A549 (cell line): Measurements from ENCODE around the gene PBRM1.

Experiments
- JUNB ChIP-seq: fragments of >200 bp; sonication (Bioruptor Twin); formaldehyde crosslinking; IDR thresholded peaks from 2 replicates; pipeline ENCODE4 v1.6.1; 2016
- RAD21 ChIP-seq, 2 experiments: fragments of >200 bp in 1 of 2; sonication (Bioruptor Twin) in 1 of 2; formaldehyde crosslinking in 1 of 2; IDR thresholded peaks in 1 of 2; conservative IDR thresholded peaks in 1 of 2; 2 replicates in 1 of 2; 3 replicates in 1 of 2; pipeline ENCODE4 v1.6.1; 2012 to 2018; ENCODE audit warnings: inconsistent platforms in 1 of 2
- SMC3 ChIP-seq: fragments of >200 bp; sonication (Bioruptor Twin); formaldehyde crosslinking; IDR thresholded peaks from 3 replicates; pipeline ENCODE4 v1.6.1; 2018; ENCODE audit warnings: inconsistent platforms
- TF ChIP-seq, protein P1 (sequence below): fragments of >200 bp; sonication (Bioruptor Twin); formaldehyde crosslinking; IDR thresholded peaks from 3 replicates; pipeline ENCODE4 v1.5.1; 2016
- TF ChIP-seq, protein P2 (sequence below): fragments of 150-350 bp; IDR thresholded peaks from 2 replicates; pipeline ENCODE4 v1.6.1; 2014; ENCODE audit warnings: low read depth, mild to moderate bottlenecking, low read length
- TF ChIP-seq, protein P3 (sequence below): IDR thresholded peaks from 2 replicates; pipeline ENCODE4 v1.6.1; 2012; ENCODE audit warnings: low read depth, borderline replicate concordance

- no peak for TF ChIP-seq RAD21 (conservative IDR thresholded peaks at IDR 0.05 in 1 of 2, IDR thresholded peaks at IDR 0.05 in 1 of 2)
- TF ChIP-seq, protein P1, sequence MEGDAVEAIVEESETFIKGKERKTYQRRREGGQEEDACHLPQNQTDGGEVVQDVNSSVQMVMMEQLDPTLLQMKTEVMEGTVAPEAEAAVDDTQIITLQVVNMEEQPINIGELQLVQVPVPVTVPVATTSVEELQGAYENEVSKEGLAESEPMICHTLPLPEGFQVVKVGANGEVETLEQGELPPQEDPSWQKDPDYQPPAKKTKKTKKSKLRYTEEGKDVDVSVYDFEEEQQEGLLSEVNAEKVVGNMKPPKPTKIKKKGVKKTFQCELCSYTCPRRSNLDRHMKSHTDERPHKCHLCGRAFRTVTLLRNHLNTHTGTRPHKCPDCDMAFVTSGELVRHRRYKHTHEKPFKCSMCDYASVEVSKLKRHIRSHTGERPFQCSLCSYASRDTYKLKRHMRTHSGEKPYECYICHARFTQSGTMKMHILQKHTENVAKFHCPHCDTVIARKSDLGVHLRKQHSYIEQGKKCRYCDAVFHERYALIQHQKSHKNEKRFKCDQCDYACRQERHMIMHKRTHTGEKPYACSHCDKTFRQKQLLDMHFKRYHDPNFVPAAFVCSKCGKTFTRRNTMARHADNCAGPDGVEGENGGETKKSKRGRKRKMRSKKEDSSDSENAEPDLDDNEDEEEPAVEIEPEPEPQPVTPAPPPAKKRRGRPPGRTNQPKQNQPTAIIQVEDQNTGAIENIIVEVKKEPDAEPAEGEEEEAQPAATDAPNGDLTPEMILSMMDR: no peak
- no peak for TF ChIP-seq SMC3
- TF ChIP-seq, protein P2, sequence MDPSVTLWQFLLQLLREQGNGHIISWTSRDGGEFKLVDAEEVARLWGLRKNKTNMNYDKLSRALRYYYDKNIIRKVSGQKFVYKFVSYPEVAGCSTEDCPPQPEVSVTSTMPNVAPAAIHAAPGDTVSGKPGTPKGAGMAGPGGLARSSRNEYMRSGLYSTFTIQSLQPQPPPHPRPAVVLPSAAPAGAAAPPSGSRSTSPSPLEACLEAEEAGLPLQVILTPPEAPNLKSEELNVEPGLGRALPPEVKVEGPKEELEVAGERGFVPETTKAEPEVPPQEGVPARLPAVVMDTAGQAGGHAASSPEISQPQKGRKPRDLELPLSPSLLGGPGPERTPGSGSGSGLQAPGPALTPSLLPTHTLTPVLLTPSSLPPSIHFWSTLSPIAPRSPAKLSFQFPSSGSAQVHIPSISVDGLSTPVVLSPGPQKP: no peak
- TF ChIP-seq, protein P3, sequence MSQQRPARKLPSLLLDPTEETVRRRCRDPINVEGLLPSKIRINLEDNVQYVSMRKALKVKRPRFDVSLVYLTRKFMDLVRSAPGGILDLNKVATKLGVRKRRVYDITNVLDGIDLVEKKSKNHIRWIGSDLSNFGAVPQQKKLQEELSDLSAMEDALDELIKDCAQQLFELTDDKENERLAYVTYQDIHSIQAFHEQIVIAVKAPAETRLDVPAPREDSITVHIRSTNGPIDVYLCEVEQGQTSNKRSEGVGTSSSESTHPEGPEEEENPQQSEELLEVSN: no peak
- TF ChIP-seq JUNB: no peak
Observed at GRCh38 chr3:52525680-52526561, 159.8 kb downstream of the PBRM1 start.
